Neural cell (in vitro differentiated cells): ENCODE data around the gene MBD6.

Source experiments
- EP300 ChIP-seq: fragments of 450-650 bp; conservative IDR thresholded peaks from 2 replicates; pipeline ENCODE4 v1.6.1; 2014; ENCODE audit warnings: antibody characterized with exemption, mild to moderate bottlenecking, moderate library complexity; ENCODE audit not compliant: poor library complexity, severe bottlenecking
- EZH2 ChIP-seq: fragments of 200-600, 300-800 bp; shearing (Covaris generic), sonication (generic); IDR thresholded peaks from 2 replicates; pipeline ENCODE4 v1.6.1; 2014; ENCODE audit warnings: antibody characterized with exemption, low read length, borderline replicate concordance, mild to moderate bottlenecking; ENCODE audit not compliant: insufficient read depth, poor library complexity, severe bottlenecking
- MXI1 ChIP-seq: fragments of 450-650 bp; conservative IDR thresholded peaks from 2 replicates; pipeline ENCODE4 v1.6.1; 2014; ENCODE audit warnings: antibody characterized with exemption, mild to moderate bottlenecking; ENCODE audit not compliant: poor library complexity, severe bottlenecking
- POLR2AphosphoS5 ChIP-seq: IDR thresholded peaks from 2 replicates; pipeline ENCODE4 v1.6.1; 2012
- RAD21 ChIP-seq: fragments of 450-650 bp; conservative IDR thresholded peaks from 2 replicates; pipeline ENCODE4 v1.6.1; 2014; ENCODE audit warnings: antibody characterized with exemption, mild to moderate bottlenecking, moderate library complexity
- SMC3 ChIP-seq: fragments of 450-650 bp; conservative IDR thresholded peaks from 2 replicates; pipeline ENCODE4 v1.6.1; 2014; ENCODE audit warnings: antibody characterized with exemption, mild to moderate bottlenecking, moderate library complexity; ENCODE audit not compliant: poor library complexity
- TAF1 ChIP-seq: IDR thresholded peaks from 2 replicates; pipeline ENCODE4 v1.6.1; 2012; ENCODE audit warnings: low read depth
- TF ChIP-seq, protein P1 (sequence below): fragments of 450-650 bp; IDR thresholded peaks from 2 replicates; pipeline ENCODE4 v1.5.1; 2014; ENCODE audit warnings: antibody characterized with exemption, mild to moderate bottlenecking, moderate library complexity; ENCODE audit not compliant: poor library complexity, severe bottlenecking
- TF ChIP-seq, protein P2 (sequence below): IDR thresholded peaks from 2 replicates; pipeline ENCODE4 v1.6.1; 2012; ENCODE audit warnings: borderline replicate concordance

GRCh38 chr12:57527184-57527583, 4.6 kb downstream of the MBD6 start:
- TF ChIP-seq MXI1: no peak
- TF ChIP-seq, protein P1, sequence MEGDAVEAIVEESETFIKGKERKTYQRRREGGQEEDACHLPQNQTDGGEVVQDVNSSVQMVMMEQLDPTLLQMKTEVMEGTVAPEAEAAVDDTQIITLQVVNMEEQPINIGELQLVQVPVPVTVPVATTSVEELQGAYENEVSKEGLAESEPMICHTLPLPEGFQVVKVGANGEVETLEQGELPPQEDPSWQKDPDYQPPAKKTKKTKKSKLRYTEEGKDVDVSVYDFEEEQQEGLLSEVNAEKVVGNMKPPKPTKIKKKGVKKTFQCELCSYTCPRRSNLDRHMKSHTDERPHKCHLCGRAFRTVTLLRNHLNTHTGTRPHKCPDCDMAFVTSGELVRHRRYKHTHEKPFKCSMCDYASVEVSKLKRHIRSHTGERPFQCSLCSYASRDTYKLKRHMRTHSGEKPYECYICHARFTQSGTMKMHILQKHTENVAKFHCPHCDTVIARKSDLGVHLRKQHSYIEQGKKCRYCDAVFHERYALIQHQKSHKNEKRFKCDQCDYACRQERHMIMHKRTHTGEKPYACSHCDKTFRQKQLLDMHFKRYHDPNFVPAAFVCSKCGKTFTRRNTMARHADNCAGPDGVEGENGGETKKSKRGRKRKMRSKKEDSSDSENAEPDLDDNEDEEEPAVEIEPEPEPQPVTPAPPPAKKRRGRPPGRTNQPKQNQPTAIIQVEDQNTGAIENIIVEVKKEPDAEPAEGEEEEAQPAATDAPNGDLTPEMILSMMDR: no peak
- TF ChIP-seq EP300: no peak
- TF ChIP-seq RAD21: no peak
- TF ChIP-seq EZH2: no peak
- TF ChIP-seq POLR2AphosphoS5: no peak
- TF ChIP-seq, protein P2, sequence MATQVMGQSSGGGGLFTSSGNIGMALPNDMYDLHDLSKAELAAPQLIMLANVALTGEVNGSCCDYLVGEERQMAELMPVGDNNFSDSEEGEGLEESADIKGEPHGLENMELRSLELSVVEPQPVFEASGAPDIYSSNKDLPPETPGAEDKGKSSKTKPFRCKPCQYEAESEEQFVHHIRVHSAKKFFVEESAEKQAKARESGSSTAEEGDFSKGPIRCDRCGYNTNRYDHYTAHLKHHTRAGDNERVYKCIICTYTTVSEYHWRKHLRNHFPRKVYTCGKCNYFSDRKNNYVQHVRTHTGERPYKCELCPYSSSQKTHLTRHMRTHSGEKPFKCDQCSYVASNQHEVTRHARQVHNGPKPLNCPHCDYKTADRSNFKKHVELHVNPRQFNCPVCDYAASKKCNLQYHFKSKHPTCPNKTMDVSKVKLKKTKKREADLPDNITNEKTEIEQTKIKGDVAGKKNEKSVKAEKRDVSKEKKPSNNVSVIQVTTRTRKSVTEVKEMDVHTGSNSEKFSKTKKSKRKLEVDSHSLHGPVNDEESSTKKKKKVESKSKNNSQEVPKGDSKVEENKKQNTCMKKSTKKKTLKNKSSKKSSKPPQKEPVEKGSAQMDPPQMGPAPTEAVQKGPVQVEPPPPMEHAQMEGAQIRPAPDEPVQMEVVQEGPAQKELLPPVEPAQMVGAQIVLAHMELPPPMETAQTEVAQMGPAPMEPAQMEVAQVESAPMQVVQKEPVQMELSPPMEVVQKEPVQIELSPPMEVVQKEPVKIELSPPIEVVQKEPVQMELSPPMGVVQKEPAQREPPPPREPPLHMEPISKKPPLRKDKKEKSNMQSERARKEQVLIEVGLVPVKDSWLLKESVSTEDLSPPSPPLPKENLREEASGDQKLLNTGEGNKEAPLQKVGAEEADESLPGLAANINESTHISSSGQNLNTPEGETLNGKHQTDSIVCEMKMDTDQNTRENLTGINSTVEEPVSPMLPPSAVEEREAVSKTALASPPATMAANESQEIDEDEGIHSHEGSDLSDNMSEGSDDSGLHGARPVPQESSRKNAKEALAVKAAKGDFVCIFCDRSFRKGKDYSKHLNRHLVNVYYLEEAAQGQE: no peak
- no peak for TF ChIP-seq TAF1
- TF ChIP-seq SMC3: no peak
